Gastroesophageal sphincter (tissue), 3 donors: ENCODE results near the gene TAF1C.

Source experiments
- EP300 ChIP-seq: sonication (generic); formaldehyde crosslinking; IDR thresholded peaks from one replicate; pipeline ENCODE4 v1.6.1; 2017; ENCODE audit warnings: antibody characterized with exemption, mild to moderate bottlenecking
- POLR2A ChIP-seq, 2 donors: fragments of 450-650 bp; IDR thresholded peaks; one replicate each; pipeline ENCODE4 v1.6.1; 2017; ENCODE audit warnings: antibody characterized with exemption in 2 of 2, mild to moderate bottlenecking in 2 of 2, moderate library complexity in 1 of 2
- TF ChIP-seq, protein P1 (sequence below), 4 experiments: fragments of 200-600 bp in 2 of 4; fragments of 450-650 bp in 2 of 4; sonication (generic) in 1 of 4; IDR thresholded peaks; one replicate each; pipeline ENCODE4 v1.5.1; 2017 to 2019; ENCODE audit warnings: antibody characterized with exemption in 4 of 4, mild to moderate bottlenecking in 2 of 4, moderate library complexity in 2 of 4

GRCh38 chr16:84220851-84221250, 34.0 kb upstream of the TAF1C start:
- TF ChIP-seq, protein P1, sequence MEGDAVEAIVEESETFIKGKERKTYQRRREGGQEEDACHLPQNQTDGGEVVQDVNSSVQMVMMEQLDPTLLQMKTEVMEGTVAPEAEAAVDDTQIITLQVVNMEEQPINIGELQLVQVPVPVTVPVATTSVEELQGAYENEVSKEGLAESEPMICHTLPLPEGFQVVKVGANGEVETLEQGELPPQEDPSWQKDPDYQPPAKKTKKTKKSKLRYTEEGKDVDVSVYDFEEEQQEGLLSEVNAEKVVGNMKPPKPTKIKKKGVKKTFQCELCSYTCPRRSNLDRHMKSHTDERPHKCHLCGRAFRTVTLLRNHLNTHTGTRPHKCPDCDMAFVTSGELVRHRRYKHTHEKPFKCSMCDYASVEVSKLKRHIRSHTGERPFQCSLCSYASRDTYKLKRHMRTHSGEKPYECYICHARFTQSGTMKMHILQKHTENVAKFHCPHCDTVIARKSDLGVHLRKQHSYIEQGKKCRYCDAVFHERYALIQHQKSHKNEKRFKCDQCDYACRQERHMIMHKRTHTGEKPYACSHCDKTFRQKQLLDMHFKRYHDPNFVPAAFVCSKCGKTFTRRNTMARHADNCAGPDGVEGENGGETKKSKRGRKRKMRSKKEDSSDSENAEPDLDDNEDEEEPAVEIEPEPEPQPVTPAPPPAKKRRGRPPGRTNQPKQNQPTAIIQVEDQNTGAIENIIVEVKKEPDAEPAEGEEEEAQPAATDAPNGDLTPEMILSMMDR (IDR thresholded peaks at IDR 0.05), result no peak
- TF ChIP-seq EP300, result no peak
- no peak for TF ChIP-seq POLR2A (IDR thresholded peaks at IDR 0.05)
